ENCODE measurements around the gene ARID1B.

Gene ARID1B

GRCh38 chr6:157239671-157240058 is 462.5 kb downstream of the ARID1B start:
- no peak for DNase-seq

DNA sequence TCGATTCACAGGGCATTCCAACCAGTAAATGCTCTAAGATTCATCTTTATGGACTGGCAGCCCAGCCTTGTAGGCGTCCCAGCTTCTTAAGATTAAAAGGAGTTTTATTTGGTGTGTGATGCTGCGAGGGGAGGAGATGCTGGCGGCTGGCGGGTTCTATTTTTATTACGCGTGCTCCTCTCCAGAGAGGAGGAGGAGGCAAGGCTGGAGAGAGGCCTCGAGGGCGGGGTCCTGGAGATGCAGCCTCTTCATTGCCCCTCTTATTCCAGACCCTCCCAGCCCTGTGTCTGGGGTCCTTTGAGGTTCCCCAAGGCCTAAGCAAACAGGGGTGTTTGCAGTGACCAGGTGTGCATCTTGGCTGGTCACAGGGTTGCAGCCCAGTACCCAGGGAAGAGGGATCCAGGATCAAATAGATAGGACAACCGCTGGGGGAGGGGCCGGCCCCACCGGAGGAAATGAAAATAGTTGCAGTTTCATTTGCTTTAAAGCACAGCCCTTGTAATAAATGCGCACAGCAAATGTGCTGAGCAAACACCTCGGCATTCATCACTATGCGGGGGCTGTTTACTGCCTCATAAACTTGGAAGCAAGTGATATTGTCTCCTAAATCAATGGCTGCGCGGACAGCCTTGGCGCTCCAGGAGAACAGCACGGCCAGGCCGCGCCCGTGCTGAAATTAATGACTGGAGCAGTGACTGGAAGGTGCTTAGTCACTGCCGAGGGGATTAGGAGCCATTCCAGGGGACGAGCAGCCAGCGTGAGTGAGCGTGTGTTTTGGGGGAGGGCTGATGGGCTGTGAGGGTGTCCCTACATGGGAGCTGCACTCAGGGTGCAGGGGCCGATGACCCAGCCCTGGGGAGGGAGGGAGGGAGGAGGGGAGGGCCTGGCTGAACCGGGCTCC is 463.1 kb downstream of the ARID1B start:
- no peak for DNase-seq

GRCh38 chr6:157240960-157241311 is 463.8 kb downstream of the ARID1B start:
- DNase-seq: no peak

DNA sequence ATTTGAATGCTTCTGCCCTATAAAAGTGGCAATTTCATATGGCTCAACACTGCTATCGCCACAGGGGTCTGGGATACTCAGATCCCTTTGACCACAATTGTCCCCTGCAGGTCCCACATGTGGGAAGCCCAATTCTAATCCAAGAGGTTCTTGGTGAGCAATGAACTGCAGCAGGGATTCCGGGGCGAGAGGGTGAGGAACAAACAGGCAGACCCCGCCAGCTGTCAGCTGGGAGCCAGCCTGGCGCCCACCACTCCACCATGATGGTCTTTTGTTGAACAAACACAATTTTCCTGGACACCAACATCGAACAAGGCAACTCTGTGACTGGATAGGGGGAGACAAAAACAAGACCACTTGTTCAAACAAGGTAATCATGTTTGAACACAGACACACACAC is 465.6 kb downstream of the ARID1B start:
- DNase-seq: no peak

DNA sequence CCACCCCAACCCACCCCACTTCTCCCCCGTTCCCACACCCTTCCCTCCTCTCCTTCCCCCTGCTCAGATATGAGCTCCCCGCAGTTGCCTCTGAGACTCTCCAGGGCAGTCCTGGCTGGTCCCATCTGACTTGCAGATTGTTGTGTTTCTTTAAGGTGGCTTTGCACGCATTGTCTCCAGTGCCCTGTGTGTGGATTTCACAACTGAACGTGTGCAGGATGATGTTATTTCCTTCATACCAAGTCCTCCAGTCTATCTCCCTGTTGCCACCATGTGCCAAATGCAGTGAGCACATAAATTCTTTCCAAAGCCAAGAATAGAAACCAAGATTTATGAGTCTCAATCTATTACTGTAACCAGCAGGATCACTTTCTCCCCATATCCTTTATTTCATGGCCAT is 467.0 kb downstream of the ARID1B start:
- no peak for DNase-seq

DNA sequence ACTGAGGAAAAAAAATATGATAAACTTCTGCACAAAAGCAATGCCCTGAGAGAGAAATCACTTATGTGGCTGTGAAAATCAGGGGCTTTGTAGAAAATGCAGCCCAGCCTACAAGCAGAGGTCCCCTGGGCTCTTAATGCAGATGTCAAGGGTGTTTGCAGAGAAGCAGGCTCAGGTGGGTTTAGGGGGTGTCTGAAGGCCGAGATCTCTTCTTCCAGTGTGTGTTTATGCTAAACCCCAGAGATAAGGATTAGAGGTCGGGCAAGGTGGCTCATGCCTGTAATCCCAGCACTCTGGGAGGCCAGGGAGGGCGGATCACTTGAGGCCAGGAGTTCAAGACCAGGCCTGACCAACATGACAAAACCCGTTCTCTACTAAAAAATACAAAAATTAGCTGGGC is 467.6 kb downstream of the ARID1B start:
- no peak for DNase-seq

DNA sequence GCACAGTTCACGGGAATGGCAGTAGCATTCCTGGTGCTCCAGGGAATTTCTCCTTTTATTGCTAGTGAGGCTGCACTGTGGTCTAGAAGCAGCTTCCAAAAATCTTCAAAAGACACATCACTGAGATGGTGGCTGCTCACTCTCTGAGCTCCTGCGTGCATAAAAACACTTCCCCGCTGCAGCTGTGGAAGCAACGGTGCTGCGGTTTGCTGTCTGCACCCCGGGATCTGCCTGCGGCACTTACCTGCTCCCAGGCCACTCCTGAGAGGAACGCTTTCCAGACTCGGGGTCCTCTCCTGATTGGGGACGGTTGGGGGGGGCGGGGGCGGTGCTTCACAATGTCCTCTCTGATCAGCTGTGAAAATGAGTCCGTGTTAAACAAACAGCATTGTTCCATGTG is 468.3 kb downstream of the ARID1B start:
- no peak for DNase-seq

DNA sequence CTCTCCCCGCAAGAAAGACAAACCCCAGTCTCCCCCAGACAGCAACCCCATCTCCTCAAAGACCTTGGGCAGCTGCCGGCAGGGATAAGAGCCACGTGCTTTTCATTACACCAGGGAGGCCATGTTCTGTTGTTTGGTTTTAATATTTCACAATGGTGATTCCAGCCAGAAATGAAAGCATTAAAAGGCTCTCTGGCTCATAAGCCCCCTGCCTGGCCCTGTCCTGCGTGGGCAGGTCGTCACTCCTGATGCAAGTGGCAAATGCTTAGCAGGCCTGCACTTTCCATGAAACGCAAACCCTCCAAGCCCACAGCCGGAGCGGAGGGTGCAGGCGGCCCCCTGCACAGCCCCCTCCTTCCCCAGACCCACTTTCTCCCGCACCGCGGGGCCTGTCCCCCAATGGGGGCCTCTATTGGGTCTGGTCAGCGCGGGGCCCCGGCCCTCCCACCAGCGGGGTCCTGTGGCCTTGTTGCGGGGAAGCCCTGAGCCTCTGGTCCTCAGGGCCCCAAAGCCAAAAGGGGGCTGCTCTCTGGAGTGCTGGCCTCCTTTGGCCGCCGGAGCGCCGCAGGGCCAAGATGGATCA is 469.0 kb downstream of the ARID1B start:
- DNase-seq: no peak

GRCh38 chr6:157246771-157247484 is 469.8 kb downstream of the ARID1B start:
- no peak for DNase-seq

GRCh38 chr6:157248264-157248663 is 471.1 kb downstream of the ARID1B start:
- no peak for DNase-seq

- DNase-seq: no peak
Measured at GRCh38 chr6:157249826-157250225, 472.6 kb downstream of the ARID1B start.

DNA sequence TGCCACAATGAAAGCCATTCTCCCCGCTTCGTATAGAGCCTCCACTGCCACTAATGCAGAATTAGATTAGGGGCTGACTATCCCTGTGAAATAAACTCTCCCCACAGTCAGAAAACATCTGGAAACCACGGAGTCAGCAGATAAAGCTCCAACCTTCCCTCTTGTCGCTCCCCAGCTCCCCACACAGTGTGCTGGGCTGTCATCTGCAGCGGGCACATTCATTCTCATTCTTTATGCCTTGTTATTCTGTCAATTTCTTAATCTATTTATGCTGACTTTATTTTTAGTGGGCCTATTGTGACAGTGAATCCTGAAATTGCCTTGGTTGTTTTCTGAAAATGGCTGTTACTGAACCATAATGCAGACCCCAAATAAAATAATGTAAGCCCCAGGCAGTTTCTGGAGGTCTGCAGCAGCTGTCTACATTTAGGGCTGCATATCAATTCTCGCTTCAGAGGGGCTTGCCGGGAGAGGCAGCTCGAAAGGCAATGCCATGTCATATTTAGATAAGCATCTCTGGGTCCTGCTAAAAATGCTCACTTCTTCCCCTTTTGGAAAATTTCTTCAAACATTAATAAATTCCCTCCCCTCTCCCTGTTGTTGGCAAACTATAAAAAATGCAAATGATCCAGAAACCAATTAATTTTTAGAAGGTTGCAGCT is 474.5 kb downstream of the ARID1B start:
- DNase-seq: no peak

DNA sequence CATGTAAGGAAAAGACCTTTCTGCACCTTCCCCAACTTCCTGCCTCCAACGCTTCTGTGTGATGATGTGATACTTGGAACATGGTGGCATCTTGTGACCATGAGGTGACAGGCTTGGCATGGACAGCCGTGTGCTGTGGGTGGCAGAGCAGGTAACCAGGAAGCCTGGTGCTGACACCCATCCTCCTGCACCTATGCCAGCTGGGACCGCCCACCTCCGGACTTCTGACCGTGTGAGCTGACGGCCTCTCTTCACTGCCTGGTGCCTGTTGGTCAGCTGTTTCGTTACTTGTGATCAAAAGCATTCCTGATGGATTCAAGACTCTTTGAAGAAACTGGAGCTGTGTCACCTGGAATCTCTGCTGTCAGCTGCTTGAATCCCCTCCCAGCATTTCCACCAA is 475.8 kb downstream of the ARID1B start:
- DNase-seq: no peak

- peak in 1 of 2 donors; percentile 8 for DNase-seq
Measured at GRCh38 chr6:157253699-157254098, 476.5 kb downstream of the ARID1B start.

- no peak for DNase-seq
Measured at GRCh38 chr6:157254538-157254937, 477.4 kb downstream of the ARID1B start.

DNA sequence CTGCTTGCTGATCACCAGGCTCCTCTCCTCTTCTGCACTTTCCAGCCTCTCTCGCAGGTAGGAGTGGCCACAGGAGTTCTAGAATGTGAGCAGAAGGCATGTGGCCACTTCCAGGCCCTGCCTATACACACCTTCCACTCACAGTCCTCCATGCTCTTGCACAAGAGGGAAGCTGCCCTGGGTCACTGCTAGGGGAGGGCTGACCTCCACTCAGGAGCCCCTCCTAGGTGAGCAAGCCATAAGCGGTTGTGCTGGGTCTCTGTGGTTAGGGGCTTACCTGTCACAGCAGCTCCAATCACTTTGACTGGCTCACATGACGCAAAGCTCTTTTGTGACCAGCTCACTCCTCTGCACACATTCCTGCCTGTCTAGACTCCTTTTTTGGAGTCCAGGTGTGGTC is 477.9 kb downstream of the ARID1B start:
- no peak for DNase-seq

DNA sequence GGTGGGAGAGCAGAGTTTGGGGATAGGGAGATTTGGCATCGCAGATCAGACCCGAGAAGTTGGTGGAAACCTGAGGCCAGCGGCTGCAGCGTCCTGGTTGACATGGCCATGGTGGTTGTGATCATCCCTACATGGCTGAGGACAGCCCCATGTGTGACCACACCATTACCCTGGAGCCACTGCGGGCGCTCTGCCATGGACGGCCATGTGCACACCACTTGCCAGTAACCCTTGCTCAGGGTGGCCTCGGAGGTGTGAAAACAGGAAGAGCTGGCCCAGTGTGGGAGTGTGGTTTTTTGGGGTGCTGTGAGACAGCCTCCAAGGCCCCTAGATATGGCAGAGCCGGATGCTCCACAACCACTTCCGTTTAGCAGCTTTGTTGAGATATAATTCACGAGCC is 481.7 kb downstream of the ARID1B start:
- DNase-seq: peak; percentile 33 to 53

GRCh38 chr6:157259443-157259842 is 482.3 kb downstream of the ARID1B start:
- no peak for DNase-seq

Measured in CD4-positive, alpha-beta T cell treated with Interleukin-4 for 1 hour (primary cell).